Germinal center (tissue), 1 donor: ENCODE measurements around the gene MLH1.

Source experiments
- DNase-seq: peaks from one replicate; pipeline ENCODE4 v3.0.0; 2012; ENCODE audit warnings: mixed read lengths, low spot score

The MLH1 gene

DNA sequence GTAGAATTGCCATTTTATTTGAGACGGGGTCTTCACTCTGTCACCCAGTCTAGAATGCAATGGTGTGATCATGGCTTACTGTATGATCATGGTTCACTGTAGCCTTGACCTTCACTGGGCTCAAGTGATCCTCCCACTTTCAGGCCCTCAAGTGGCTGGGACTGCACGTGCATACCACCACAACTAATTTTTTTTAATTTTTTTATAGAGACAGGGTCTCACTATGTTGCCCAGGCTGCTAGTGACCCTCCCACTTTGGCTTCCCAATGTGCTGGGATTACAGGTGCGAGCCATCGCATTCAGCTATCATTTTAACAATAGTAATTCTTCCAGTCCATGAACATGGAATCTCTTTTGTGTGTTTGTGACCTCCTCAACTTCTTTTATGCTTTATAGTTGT lies 12.3 kb upstream of the MLH1 start:
- no peak for DNase-seq

DNA sequence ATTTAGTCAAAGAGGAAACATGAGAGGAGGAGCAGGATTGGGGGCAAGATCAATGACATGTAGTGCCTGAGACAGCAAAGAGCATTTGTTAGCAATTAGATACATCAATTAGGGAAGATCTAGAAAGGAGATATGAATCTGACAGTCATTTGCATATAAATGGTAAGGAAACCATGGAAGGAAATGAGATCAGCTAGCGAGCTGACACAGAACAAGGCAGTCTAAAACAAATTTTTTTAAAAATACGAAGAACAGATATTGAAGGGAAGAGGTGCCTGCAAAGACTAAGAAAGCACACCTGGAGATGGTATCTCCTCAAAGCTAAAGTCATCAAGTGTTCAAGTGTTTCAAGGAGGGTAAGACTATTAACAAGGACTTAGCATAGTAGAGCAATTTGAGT lies 5.0 kb upstream of the MLH1 start:
- DNase-seq = no peak

DNA sequence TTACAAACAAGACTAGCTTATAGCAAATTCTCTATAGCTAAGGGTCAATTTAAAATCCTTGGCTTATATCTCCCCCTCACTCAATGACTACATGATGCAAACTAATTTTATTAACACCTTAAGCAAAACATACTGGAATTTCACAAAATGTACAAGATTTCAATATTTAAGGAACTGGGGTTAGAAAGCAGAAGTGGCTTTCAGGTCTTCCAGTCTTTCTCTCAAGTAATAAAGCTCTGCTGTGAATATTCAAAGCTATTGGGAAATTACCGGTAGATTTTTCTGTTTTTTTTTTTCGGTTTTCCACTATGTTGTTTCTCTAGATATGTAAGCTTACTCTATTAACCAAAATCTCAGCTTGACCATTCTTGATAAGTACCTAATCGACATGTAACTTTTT lies 4.3 kb upstream of the MLH1 start:
- no peak for DNase-seq

DNA sequence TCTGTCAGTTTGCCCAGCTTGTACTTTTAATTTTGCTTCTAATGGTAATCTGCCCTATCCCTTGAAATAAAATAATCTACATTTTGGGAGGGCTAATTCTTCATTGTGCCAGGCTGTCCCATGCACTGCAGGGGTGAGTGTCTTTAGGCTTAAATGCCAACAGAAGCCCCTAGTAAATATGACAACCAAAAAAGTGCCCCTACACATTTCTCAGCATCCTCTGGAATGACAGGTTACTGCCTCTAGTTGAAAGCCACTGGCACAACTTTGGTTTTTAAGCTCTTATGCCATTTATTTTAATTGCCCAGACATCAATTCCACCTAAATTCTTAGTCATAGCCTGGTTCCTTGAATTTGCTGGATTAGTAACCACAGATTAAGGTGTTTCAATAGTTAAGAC lies 3.8 kb upstream of the MLH1 start:
- no peak for DNase-seq

DNA sequence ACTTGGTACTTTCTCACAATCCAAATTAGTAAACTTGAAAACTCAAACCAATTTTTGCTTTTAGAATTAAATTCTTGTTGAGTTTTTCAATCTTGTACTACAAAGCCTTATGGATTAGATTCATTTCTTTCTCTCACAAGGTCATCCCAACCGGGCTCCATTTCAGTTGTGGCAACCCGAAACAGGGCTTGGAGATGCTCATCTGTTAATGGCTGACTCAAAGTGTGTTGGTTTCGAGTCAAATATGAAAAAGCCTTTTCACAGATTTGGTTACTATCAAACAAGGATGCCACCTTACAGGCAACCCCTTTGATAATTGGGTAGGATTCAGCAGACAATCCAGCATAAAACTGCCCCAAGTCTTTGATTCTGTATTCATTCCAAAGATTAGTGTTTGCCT lies 2.2 kb upstream of the MLH1 start:
- no peak for DNase-seq

DNA sequence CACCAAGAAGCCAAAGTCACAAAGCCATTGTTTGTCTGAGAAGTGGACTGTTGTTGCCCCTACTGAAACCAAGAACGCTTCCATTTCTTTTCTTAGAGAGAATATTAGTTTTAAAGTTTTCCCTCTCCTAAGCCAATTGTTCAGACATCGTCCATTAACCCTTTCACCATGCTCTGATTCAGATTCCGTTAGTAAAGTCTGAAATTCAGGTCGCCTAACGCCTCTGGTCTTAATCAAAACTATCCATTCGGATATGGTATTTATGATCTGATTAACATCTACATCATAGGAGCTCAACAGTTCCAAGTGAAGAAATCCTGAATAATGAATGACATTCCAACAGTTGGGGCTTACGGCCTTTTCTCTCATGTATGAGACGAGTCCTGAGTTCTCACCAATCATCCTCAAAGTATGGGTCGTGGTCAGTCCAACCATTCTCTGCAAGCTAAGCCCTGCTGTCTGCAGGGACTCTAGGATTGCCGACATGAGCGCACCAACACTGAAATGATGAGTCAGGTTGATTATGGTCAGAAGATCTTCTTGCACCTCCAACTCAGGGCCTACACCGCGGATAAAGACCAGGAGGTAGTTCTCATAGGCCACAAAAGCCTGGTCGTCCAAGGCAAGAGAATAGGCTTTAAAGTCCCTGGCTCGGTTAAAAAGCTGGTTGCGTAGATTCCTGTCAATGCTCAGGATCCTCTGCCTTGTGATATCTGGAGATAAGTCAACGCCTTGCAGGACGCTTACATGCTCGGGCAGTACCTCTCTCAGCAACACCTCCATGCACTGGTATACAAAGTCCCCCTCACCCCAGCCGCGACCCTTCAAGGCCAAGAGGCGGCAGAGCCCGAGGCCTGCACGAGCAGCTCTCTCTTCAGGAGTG lies 1.2 kb upstream of the MLH1 start:
- no peak for DNase-seq

DNA sequence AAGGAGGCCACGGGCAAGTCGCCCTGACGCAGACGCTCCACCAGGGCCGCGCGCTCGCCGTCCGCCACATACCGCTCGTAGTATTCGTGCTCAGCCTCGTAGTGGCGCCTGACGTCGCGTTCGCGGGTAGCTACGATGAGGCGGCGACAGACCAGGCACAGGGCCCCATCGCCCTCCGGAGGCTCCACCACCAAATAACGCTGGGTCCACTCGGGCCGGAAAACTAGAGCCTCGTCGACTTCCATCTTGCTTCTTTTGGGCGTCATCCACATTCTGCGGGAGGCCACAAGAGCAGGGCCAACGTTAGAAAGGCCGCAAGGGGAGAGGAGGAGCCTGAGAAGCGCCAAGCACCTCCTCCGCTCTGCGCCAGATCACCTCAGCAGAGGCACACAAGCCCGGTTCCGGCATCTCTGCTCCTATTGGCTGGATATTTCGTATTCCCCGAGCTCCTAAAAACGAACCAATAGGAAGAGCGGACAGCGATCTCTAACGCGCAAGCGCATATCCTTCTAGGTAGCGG lies 452 bp upstream of the MLH1 start, which contains the start of gene EPM2AIP1:
Gene EPM2AIP1 (minus strand): TSS at position 326 of the 520 bp plus-strand sequence. CDS start 54 bp downstream, at position 272.
- DNase-seq = peak; percentile 53

DNA sequence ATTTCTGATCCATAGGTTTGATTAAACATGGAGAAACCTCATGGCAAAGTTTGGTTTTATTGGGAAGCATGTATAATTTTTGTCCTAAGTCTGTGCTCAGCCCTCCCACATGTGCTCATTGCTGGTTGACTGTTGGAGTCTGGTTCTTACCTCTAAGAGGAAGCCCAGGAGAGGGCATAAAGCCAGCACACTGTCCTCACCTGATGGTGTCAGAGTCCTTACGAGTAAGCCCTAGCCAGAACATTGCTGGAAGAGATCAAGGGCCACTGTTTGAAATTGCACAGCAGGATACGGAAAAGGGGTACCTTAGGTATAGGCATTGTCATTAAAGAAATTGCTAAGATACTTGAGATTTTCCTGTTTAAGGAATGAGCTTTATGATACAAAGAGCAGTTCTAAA lies 21.3 kb downstream of the MLH1 start:
- DNase-seq = no peak

DNA sequence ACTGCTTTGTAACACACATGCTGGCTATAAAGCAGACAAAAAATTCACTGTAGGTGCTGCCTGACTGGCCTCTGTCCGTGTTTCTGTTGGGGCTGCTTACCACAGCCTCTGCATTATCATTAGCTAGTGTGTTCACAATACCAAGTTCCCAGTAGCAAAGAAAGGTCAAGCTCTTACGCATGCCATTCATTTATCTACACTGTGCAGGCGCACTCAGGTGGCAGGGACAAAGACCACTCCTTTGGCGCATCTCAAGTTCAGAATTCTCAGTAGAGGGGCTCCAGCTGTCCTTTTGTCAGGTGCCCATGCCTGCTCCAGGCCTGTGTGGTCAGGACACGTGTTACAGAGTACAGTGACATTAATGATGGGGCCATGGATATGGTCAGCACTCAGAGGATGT lies 22.3 kb downstream of the MLH1 start:
- DNase-seq = no peak

DNA sequence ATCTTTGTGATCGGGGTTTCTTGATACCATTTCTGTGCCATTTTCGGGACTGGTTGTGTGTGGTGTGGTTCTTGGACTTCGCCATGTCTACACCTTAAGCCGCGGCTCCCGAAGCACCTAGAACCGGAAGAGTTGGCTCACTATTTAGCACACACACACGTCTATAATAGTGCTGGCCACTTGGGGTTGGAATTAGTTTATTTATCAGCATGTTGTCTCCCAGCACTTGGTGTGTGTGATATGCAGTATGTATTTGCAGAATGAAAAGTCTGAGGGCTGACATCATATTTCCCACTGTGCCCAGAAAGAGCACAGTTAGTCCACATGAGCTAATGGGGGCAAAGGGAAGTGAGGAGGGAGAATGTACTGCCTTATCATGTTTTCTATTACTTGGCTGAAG lies 23.6 kb downstream of the MLH1 start:
- no peak for DNase-seq

DNA sequence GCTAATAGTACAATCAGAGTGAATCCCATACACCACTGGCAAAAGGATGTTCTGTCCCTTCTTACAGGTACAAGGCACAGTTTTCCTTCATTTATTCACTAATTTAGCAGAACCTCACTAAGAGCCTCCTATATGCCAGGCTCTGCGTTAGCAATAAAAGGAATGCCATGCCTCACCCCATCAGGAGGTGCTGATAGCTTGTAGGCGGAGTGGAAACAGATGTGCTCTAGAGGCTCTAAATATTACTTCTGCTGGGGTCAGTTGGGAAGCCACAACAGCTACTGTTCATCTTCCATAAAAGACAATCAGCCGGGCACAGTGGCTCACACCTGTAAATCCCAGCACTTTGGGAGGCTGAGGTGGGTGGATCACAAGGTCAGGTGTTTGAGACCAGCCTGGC lies 24.4 kb downstream of the MLH1 start:
- DNase-seq = no peak

DNA sequence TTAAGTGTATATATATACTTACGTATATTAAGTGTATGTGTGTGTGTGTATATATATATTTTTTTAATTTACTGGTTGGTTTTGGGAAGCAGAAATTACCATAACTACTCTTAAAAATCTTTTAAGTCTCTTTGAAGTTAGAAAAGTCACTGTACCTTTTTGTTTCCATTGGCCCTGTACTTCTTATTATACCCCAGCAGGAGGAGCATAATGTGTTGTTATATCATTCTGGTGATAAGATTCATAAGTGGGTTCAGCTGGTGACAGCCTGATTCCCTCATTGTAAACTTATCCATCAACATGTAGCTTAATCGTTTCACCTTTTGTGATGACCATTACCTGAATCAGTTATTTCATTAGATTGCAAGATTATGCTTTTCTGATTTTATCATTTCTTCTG lies 30.8 kb downstream of the MLH1 start:
- peak; percentile 22 for DNase-seq

DNA sequence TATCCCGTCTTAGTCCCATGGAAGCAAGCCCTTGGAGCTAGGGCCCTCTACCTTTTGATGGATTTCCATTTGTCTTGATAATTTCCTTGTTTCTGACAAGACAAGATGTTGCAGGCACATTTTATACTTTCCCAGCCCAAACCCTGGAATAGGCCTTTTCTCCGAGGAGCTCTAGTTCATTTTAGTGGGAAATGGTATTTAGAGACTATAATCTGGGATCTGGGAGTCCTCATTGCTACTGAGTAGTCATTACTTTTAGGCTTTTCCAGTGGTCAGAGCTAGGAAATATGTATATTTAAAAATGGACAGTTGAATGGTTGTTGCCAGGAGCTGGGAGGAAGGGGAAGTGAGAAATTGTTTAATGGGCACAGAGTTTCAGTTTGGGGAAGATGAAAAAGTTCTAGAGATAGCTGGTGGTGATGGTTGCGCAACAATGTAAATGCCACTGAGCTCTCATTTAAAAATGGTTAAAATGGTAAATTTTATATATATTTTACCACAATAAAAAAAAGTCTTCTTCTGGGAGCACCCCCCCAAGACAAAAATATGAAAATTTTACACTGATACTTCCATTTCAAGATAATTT lies 31.6 kb downstream of the MLH1 start:
- DNase-seq = no peak

DNA sequence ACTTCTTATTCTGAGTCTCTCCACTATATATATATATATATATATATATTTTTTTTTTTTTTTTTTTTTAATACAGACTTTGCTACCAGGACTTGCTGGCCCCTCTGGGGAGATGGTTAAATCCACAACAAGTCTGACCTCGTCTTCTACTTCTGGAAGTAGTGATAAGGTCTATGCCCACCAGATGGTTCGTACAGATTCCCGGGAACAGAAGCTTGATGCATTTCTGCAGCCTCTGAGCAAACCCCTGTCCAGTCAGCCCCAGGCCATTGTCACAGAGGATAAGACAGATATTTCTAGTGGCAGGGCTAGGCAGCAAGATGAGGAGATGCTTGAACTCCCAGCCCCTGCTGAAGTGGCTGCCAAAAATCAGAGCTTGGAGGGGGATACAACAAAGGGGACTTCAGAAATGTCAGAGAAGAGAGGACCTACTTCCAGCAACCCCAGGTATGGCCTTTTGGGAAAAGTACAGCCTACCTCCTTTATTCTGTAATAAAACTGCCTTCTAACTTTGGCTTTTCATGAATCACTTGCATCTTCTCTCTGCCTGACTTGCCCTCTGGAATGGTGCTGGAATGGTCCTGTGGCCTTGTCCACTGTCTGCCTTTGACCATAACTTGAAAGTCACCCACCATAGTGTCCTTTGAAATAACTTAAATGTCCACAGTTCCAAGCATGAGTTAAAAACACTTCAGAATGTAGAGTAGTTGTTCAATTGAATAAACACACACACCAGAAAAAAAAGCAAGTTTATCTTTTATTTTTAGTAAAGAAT lies 32.4 kb downstream of the MLH1 start:
- DNase-seq = no peak

DNA sequence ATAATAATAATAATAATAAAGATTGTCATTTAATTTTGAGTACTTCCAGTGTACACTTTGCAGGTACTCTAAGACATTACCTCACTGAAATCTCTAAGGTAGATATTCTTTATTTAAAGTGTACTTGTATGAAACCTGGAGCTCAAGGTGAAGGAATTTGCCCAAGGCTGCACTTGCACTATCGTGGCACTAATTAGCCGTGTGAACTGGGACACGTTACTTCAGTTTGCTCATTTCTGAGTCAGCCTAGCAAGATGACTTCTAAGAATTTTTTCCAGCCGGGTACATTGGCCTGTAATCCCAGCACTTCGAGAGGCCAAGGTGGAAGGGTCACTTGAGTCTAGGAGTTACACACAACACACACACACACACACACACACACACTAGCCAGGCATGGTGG lies 33.5 kb downstream of the MLH1 start:
- no peak for DNase-seq

DNA sequence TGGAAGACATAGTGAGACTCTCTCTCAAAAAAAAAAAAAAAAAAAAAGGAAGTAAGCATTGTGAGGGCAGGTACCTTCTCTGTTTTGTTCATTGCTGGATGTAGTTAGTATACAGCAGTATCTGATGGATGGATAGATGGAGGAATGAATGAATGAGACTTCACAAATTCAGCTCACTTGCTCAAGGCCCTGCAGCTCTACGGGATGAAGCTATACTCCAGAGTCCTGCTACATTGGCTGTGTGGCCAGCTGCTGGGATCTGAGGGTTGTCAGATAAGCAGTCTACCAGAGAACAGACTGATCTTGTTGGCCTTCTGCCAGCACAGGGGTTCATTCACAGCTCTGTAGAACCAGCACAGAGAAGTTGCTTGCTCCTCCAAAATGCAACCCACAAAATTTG lies 35.0 kb downstream of the MLH1 start:
- no peak for DNase-seq

DNA sequence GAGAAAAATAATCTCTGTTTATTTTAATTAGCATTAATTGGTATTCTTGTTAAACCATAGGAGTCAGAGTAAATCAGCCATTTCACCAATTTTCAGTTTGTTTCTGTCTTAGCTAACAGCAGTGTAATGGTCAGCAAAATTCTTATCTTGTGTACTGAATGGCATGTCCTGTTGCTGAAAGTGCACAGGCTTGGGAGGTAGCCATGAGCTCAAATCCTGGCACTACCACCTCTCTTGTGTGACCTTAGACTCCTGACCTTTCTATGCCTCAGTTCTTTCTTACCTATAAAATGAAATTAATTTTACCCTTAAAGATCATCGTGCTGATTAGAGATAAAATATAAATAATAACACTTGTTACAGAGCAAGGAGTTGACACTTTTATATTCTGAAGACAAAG lies 35.8 kb downstream of the MLH1 start:
- no peak for DNase-seq

DNA sequence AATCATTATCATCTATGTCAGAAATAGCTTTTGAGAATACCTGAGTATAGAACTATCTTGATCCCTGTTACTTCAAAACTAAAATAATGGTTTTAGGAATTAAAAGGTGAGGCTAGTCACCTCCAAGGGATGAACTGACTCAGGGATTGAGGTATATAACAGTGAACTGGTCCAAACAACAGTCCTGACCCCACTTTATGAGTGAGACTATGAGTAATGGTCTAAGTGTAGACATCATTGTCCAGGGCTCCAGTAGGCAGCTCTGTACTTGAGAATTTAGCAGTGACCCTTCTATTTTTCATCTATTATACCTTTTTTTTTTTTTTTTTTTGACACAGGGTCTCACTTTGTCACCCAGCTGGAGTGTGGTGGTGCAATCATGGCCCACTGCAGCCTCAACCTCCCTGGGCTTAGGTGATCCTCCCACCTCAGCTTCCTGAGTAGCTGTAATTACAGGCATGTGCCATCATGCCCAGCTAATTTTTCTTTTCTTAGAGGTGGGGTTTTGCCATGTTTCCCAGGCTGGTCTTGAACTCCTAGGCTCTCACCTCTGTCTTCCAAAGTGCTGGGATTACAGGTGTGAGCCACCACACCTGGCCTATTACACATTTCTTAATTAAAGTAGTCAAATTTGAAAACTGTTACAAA lies 36.3 kb downstream of the MLH1 start:
- no peak for DNase-seq

DNA sequence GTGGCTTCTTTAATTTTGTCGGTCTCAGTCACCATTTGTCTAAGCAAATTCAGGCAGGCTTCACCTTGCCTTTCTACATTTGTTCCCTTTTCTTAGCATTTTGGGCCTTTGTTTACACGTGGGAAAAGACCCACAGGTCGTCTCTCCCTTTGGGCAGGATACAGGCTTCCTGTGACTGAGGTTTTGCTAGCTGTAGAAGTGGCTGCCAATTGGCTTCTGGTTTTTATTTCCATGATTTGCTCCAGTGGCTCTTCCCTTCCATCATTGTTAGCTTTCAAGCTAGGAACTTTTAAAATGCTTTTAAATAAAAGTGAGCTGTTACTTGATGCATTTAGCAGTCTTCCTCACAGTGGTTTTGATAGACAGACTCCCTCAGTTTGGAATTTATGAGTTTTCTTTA lies 37.3 kb downstream of the MLH1 start:
- no peak for DNase-seq

DNA sequence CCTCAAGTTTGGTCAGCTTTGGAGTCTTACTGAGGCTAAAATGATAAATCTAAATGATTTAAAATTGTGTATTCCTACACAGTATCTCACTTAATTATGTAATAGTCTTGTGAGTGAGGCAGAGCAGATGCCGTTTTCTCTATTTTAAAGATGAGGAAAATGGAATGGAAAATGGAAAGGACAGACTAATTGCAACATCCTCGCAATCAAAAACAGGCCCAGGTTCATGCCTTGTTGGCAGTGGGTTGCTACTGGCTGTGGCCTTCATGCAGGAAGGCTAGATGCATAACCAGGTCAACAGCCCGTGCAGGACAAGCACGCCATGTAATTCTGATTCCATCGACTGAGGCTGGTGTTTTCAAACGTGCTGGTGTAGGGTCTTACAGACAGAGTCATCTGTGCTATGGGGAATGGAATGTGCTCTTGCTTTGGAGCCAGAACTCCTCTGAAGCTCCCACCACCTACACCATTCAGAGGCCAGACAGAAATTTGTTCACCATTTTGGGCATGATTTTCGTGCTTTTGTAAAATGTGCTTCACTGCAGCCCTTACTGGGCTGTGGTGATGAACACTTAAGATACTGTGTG lies 37.9 kb downstream of the MLH1 start:
- DNase-seq = no peak

DNA sequence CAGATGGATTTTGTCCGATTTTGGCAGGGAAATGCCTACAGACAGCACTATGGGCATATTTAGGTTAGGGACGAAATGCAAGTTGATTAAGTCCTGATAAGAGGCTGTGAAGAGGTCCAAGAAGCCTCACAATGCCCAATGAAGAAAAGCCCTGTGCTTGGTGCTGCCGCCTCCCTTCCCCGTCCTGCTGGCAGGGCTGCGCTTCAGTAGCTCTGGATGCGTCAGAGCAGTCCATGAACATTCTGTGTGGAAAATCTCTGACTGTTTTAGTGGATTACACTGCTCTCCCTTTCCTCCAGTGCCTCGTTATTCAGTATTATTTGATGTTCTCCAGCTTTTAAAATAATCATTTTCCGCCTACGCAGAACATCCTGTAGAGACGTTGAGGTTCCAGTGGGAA lies 39.6 kb downstream of the MLH1 start:
- DNase-seq = no peak

DNA sequence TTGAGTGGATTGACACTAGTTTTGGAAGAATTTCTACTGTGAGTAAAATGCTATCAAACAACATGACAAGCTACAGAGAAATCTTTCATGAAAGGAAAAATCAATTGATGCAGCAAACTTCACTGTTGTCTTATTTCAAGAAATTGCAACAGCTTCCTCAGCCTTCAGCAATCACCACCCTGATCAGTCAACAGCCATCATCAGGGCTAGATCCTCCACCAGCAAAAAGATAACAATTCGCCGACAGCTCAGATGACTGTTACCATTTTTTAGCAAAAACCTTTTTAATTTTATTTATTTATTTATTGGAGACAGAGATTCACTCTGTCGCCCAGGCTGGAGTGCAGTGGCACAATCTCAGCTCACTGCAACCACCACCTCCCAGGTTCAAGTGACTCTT lies 44.0 kb downstream of the MLH1 start:
- DNase-seq = no peak
